Measurements from ENCODE around the gene ITGA2.

DNA sequence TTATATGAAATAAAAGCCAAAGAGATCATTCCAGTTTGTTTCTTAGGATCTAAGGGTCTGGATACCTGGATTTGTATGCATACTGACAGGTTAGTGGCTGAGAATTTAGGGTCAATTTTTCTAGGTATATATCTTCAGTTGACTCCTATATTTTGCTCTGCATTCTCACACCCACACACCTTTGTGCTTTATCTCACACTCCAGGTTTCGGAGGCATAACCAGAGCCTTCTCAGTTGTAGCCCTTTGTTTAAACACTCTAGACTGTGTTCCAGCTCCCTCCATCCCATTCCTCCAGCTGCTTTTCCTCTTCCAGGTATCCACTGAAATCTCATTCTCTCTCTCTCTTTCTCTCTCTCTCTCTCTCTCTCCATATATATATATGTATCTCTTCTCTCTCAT is 131.0 kb downstream of the ITGA2 start:
- TF ChIP-seq, protein P1, sequence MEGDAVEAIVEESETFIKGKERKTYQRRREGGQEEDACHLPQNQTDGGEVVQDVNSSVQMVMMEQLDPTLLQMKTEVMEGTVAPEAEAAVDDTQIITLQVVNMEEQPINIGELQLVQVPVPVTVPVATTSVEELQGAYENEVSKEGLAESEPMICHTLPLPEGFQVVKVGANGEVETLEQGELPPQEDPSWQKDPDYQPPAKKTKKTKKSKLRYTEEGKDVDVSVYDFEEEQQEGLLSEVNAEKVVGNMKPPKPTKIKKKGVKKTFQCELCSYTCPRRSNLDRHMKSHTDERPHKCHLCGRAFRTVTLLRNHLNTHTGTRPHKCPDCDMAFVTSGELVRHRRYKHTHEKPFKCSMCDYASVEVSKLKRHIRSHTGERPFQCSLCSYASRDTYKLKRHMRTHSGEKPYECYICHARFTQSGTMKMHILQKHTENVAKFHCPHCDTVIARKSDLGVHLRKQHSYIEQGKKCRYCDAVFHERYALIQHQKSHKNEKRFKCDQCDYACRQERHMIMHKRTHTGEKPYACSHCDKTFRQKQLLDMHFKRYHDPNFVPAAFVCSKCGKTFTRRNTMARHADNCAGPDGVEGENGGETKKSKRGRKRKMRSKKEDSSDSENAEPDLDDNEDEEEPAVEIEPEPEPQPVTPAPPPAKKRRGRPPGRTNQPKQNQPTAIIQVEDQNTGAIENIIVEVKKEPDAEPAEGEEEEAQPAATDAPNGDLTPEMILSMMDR (IDR thresholded peaks at IDR 0.05), result no peak
- TF ChIP-seq EZH2 (IDR thresholded peaks at IDR 0.05; ENCODE audit: borderline replicate concordance, insufficient read depth, low read depth, low read length, poor library complexity, severe bottlenecking), result no peak

All from B cell (primary cell).